ENCODE data around the gene ITFG1.

ITFG1 gene

DNA sequence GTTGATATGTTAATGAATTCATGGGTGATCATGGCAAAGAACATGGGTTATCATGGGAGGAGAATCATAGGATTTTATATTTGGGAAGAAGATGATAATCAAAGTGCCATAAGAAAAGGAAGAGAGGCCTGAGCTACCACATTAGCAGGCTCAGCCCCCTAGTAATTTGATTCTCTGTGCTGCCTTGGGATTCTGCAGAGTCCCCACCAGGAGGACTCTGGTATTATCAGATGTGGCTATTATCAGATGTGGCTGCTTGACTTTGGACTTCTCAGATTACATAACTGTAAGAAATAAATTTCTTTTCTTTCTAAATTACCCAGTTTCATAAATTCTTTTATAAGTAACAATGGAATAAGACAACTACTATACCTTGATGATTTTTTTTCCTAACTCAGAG lies 137.6 kb downstream of the ITFG1 start:
- DNase-seq (ENCODE audit: low read depth), result no peak

DNA sequence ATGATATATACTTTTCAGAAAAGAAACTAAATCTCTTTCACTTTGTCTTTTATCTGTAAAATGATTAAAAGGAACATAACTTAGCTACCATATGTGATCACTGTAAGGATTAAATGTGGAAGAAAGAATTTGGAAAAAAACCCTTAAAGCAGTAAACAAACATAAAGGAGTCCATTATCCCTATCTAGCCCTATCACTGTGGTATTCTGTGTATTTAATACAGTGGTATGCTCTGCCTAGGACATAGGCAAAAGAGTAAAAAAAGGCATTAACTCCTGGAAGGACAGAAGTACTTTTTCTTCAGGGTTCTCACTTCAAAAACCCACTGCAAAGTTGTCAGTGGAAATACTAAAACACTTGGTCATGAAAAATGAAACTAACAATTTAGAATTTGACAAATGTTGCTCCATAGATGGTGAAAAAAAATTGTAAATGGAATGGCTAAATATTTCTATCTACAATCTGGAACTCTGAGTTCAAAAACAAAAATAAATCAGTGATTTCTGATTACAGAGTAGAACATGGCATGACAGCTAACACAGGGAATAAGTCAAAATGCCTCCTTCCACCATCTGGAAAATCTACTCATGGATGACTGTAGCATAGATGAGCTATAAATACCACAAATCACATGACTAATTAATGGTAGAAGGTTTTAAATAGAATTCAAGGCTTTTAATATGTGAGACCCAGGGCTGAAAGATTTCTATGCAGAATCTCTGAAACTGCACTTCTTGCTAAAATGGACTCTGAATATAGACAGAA lies 140.1 kb downstream of the ITFG1 start:
- DNase-seq (ENCODE audit: low read depth), result no peak

DNA sequence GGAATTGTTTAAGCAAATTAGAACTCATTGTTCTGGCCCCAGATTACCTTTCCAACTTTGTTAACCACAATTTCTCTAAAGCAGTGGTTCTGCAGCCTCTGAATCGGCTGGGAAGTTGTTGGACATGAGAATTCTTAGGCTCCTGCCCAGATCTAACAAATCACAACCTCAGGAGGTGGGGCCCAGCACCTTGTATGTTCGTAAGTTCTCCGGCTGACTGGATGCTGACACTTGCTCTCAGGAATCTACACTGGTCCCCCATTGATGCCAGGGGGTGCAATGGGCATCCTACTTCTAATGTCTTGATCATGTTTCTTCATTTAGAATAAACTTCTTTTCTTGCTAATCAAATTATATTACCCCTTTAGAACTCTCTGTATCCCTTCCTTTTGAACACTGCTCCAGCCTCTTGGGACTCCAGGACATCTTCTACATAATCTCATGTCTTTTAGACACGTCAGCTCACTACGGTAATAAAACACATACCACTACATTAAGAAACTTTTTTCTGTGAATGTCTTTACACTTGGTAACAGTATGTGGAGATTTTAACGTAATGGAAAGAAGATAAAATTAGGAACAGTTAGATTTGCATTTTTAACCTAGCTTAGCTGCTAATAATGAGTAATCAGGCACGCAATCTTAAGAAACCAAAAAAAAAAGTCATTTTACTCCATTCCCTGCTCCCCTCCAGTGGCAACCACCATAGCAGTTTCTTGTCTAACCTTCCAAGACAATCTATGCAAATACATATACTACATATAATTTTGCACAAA lies 143.2 kb downstream of the ITFG1 start:
- no peak for DNase-seq (ENCODE audit: low read depth)

DNA sequence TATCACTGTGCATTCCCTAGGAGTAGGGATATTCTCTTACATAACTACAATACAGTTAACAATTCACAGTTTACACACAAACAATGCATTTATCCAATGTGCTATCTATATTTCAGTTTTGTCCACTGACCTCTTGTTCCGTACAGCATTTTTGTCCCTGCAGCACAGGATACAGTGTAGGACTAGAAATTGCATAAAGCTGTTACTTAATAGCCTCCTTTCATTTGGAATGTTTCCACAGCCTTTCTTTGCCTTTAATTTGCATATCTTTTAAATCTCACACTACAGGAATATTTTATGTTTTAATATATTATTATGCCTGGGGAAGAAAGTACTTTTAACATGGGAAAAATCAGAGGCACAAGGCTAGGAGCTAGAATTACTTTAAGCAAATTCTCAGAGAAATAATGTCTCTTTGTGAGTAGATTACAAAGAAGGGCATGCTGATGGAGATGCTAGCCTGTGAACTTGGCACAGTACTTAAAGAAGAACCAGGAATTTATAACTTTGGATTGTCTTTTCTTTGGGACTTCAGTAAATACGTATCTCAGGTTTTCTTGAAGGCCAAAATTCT lies 144.3 kb downstream of the ITFG1 start:
- DNase-seq (ENCODE audit: low read depth), result no peak

DNA sequence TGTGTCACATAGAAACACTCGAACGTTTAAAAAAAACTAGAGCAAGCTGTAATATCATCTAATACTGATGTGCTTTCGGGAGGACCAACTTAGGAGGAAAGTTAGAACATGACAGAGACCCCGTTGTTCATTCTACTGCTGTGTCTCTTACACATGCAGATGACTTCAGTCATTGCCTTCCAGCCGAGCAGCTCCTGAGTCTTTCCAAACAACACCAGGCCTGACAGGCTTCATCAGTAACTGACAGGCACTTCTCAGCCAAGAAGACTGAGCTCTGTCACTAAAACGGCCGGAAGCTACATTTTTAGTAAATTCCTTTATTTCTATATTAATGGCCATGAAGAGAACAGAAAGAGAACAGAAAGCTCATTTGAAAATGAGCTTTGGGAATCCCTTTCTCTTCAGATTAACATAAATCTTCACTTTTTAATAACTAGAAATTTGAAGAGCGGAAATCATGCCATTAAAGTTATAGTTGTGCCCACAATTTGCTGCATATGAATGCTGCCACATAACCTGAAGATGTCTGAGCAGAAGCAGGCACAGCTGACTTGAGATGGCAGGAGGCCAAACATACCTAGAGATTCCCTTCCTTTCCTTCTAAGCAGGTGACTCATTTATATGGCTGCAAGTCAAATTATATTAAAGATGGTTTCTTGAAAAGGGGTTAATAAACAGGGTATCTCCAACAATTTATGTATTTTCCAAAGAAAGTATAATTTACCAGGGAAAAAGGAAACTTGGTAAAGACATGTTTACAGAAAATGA lies 148.9 kb downstream of the ITFG1 start:
- no peak for DNase-seq (ENCODE audit: low read depth)

GRCh38 chr16:47310792-47311211 lies 150.1 kb downstream of the ITFG1 start:
- no peak for DNase-seq (ENCODE audit: low read depth)

DNA sequence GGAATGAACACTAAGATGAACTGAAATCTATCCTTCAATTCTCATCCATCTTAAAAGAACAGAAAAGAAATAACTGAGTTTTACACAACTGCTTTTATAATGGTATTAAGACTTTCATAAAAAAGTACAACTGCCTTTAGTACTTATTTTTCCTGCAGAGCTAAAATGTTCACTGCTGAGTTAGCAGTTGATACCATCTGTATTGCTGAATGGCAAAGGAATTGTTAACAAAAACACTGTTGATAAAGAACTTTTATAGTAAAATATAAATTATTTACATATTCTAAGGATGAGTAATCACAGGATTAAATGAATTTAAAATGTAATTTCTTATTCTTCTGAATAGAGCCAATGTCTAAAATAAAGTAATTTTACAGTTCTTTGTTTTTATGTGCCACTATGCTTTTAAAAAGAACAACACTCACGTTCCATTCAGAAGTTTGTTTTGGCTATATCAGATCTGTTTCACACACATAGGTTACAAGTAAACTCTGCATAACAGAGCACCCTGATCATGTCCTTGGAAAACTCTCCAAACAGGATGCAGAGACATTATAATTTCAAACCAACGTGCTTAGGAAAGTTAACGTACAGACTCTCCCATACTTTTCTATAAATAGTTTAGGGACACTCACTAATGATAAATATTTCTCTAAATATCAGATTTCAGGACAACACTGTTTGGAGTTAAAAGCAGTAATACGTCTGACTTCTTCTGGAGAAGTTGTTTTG lies 151.1 kb downstream of the ITFG1 start:
- no peak for DNase-seq (ENCODE audit: low read depth)

GRCh38 chr16:47308601-47309000 lies 152.3 kb downstream of the ITFG1 start:
- DNase-seq (ENCODE audit: low read depth), result no peak

DNA sequence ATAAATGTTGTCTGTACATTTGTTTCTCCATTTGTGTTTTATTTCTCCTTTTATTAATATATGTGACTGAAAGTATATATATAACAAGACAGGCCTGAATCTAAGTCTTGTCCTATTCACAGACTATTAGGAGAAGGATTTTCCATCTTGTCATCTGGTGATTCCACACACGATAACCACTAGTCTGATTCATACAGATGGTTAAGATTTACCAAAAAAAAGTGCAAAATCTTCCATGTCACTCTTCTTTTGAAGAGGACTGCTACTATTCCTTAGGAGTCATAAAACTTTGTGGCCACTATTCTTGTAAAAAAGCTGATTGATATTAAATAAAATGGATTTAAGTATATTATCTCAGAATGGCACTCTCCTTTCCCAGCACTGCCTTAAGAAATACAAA lies 156.3 kb downstream of the ITFG1 start:
- no peak for DNase-seq (ENCODE audit: low read depth)

DNA sequence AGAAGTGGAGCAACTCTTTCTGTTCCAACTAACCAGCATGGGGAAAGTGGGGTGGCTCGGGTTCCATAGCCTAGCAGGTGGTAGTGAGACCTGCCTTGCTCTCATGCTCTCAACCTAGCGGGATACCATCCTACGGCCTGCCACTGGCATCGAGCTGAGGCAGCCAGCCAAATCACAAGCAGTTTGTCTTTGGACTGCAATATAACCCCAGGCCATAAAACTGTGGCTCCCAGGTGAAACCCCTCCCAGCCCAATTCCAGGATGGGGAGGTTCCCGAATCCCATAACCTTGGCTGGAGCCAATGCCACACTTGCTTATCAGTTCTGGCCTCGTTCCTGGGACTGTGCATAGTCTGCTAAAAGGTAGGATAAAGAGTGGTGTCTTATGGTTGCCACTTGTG lies 161.3 kb downstream of the ITFG1 start:
- no peak for DNase-seq (ENCODE audit: low read depth)

DNA sequence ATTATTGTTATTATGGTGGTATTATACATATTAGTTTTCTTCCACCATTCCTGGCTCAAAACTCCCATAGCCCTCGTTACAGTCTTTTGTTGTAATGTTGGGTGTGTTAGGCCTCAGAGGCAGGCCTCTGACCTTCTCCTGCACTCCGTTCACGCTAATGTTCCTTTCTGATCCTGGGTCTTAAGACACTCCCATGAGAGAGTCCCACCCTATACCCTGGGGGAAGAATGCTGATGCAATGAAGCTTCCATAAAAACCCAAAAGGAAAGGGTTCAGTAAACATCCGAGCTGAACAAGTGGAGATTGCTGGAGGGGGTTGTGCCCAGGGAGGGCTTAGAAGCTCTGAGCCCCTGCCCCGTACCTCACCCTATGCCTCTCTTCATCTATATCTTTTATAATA lies 175.9 kb downstream of the ITFG1 start:
- no peak for DNase-seq (ENCODE audit: low read depth)

- DNase-seq (ENCODE audit: low read depth), result no peak
Observed at GRCh38 chr16:47278306-47278970, 182.4 kb downstream of the ITFG1 start.

GRCh38 chr16:47276522-47276921 lies 184.3 kb downstream of the ITFG1 start:
- DNase-seq (ENCODE audit: low read depth), result no peak

DNA sequence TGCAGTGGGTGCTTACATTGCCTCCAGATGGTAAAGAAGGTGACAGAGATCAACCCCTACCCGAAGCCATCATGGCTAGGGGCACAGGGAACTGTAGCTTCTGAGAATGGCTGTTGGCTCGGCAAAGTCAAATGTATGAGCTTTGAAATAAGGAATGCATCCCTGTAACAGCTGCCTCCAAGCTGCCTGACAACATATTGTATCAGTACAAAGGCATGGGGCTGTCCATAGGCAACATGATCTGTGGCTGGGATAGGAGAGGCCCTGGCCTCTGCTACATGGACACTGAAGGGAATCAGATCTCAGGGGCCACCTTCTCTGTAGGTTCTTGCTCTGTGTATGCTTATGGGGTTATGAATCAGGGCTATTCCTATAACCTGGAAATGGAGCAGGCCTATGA lies 197.9 kb downstream of the ITFG1 start:
- no peak for DNase-seq (ENCODE audit: low read depth)

- no peak for DNase-seq (ENCODE audit: low read depth)
Observed at GRCh38 chr16:47260503-47260902, 200.4 kb downstream of the ITFG1 start.

DNA sequence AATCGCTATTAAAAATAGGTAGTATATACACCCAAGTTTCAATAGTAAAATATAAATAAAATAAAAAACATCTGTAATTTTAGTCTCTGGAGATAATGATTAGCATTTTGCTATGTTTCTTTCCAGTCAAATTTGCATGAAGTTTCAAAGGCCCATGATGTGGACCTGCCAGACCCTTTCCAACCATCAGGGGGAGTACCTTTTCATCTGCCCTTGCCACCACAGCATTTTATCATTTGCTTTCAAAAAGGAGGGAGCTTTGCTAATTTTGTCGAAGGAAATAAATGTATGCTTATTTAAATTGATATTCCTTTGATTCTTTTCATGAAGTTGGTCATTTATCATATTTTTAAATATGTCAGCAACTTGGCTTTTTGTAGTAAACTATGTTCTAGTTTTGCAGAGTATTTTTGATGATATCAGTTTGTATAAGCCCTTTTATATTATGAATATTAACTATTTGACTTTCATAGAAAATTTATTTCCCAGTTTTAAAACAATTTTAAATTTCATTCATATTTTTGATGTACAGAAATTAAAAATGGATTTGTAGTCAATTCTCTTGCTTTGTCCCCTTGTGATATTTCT lies 201.9 kb downstream of the ITFG1 start:
- DNase-seq (ENCODE audit: low read depth), result peak; percentile 3

DNA sequence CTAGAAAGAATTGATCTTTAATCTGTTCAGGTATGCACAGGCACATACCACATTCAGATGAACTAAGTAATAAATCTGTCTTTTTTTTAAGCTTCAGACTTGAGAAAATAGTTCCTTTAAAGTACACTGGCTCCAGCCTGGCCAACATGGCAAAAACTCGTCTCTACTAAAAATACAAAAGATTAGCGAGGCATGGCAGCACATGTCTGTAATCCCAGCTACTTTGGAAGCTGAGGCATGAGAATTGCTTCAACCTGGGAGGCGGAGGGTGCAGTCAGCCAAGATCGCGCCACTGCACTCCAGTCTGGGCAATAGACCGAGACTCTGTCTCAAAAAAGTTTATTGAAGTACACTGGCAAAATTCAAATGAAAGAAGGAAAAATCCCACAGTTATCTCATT lies 206.1 kb downstream of the ITFG1 start:
- DNase-seq (ENCODE audit: low read depth), result no peak

- DNase-seq (ENCODE audit: low read depth), result no peak
Observed at GRCh38 chr16:47250983-47251382, 209.9 kb downstream of the ITFG1 start.

- DNase-seq (ENCODE audit: low read depth), result no peak
Observed at GRCh38 chr16:47247690-47248089, 213.2 kb downstream of the ITFG1 start.

DNA sequence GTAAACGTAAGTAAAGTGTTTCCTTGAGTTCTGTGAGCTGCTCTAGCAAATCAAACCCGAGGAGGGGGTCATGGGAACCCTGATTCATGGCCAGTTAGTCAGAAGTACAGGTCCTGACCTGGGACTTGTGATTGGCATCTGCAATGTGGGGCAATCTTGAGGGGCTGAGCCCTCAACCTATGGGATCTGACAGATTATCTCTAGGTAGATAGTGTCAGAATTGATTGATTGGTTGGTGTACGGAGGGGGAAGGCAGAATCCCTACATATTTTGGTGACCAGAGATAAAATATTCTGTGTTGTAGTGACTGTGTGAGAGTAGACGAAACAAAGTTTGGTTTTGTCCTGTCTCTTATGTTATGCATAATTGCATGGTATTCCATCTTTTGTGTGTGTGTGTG lies 216.7 kb downstream of the ITFG1 start:
- no peak for DNase-seq (ENCODE audit: low read depth)

- no peak for DNase-seq (ENCODE audit: low read depth)
Observed at GRCh38 chr16:47241061-47241460, 219.8 kb downstream of the ITFG1 start.

Data from stromal cell of bone marrow (primary cell).